Astrocyte (in vitro differentiated cells and primary cell): Measurements from ENCODE around the gene IFIT3.

Experiments used
- CTCF ChIP-seq: IDR thresholded peaks from 2 replicates; pipeline ENCODE4 v1.5.1; 2011; ENCODE audit warnings: low read depth, mild to moderate bottlenecking, inconsistent platforms, low read length, moderate library complexity; ENCODE audit not compliant: insufficient read depth
- EZH2 ChIP-seq: IDR thresholded peaks from 2 replicates; pipeline ENCODE4 v1.6.1; 2012; ENCODE audit warnings: mild to moderate bottlenecking, low read length, inconsistent platforms; ENCODE audit not compliant: insufficient read depth

- TF ChIP-seq CTCF, result no peak
- no peak for TF ChIP-seq EZH2
These were observed 31.6 kb upstream of the IFIT3 start for GRCh38 chr10:89296220-89296648.
